GM19328 (cell line): ENCODE results near the gene CTBP1.
"Not testable (repeated sequence)": the region's sequence is repeated elsewhere in the genome, so short reads cannot be mapped to it uniquely, and the experiment has no call there.

Source experiments
- ATAC-seq: cut with Tn5 transposase; IDR thresholded peaks from one replicate; pipeline ENCODE4 v1.9.1; 2021; ENCODE audit warnings: mild to moderate bottlenecking, moderate library complexity; ENCODE audit not compliant: unreplicated experiment

Gene CTBP1

GRCh38 chr4:1239141-1239949, 9.6 kb downstream of the CTBP1 start:
- ATAC-seq = no peak

- no peak for ATAC-seq
These were observed 10.3 kb downstream of the CTBP1 start for GRCh38 chr4:1238676-1239000.

GRCh38 chr4:1237981-1238675, 10.8 kb downstream of the CTBP1 start:
- ATAC-seq = no peak

- not testable (repeated sequence) for ATAC-seq
These were observed 11.7 kb downstream of the CTBP1 start for GRCh38 chr4:1237261-1237660.

GRCh38 chr4:1236836-1237235, 12.1 kb downstream of the CTBP1 start:
- ATAC-seq = not testable (repeated sequence)

- ATAC-seq = no peak
These were observed 12.8 kb downstream of the CTBP1 start for GRCh38 chr4:1236103-1236641.

- no peak for ATAC-seq
These were observed 13.4 kb downstream of the CTBP1 start for GRCh38 chr4:1235381-1236102.

GRCh38 chr4:1234811-1235292, 14.1 kb downstream of the CTBP1 start:
- no peak for ATAC-seq

GRCh38 chr4:1234309-1234695, 14.6 kb downstream of the CTBP1 start:
- no peak for ATAC-seq

GRCh38 chr4:1233641-1234308, 15.2 kb downstream of the CTBP1 start:
- ATAC-seq = no peak

- ATAC-seq = no peak
These were observed 16.0 kb downstream of the CTBP1 start for GRCh38 chr4:1232661-1233621.

GRCh38 chr4:1231637-1232360, 17.1 kb downstream of the CTBP1 start:
- ATAC-seq = no peak

- no peak for ATAC-seq
These were observed 17.8 kb downstream of the CTBP1 start for GRCh38 chr4:1230971-1231636.

GRCh38 chr4:1230316-1230715, 18.6 kb downstream of the CTBP1 start:
- no peak for ATAC-seq

- ATAC-seq = no peak
These were observed 19.6 kb downstream of the CTBP1 start for GRCh38 chr4:1229117-1229849.

- ATAC-seq = no peak
These were observed 21.1 kb downstream of the CTBP1 start for GRCh38 chr4:1227816-1228215.

- ATAC-seq = no peak
These were observed 22.3 kb downstream of the CTBP1 start for GRCh38 chr4:1226598-1226997.

GRCh38 chr4:1226144-1226481, 22.8 kb downstream of the CTBP1 start:
- ATAC-seq = no peak
